Loucy (cell line): ENCODE measurements around the gene PRR15.

Experiments used
- EZH2phosphoT487 ChIP-seq: fragments of 200-600 bp; IDR thresholded peaks from 2 replicates; pipeline ENCODE4 v1.6.1; 2018; ENCODE audit warnings: antibody characterized with exemption, mild to moderate bottlenecking, moderate library complexity, borderline replicate concordance
- TF ChIP-seq, protein P1 (sequence below): fragments of 200-600 bp; sonication (generic); conservative IDR thresholded peaks from 2 replicates; pipeline ENCODE4 v1.5.1; 2014; ENCODE audit warnings: mild to moderate bottlenecking, antibody characterized with exemption, low read length

DNA sequence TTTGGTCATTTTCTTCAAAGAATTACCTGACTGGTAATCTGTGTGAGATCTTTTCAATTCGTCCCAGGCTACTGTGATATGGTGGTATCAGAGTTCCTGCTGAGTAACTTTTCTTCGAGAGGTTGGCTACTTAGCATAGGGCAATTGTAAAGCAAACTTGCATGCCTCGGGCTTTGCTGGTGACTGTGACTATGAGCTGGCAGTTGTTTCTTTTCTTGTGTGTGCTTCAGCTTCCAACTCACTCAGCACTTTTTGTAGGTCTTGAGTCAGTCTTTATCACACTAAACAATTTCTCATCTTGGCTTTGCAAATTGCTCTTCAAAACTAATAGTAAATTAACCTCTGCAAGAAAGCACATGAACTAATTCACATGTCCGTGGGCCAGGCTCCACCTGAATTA lies 44.3 kb downstream of the PRR15 start:
- TF ChIP-seq, protein P1, sequence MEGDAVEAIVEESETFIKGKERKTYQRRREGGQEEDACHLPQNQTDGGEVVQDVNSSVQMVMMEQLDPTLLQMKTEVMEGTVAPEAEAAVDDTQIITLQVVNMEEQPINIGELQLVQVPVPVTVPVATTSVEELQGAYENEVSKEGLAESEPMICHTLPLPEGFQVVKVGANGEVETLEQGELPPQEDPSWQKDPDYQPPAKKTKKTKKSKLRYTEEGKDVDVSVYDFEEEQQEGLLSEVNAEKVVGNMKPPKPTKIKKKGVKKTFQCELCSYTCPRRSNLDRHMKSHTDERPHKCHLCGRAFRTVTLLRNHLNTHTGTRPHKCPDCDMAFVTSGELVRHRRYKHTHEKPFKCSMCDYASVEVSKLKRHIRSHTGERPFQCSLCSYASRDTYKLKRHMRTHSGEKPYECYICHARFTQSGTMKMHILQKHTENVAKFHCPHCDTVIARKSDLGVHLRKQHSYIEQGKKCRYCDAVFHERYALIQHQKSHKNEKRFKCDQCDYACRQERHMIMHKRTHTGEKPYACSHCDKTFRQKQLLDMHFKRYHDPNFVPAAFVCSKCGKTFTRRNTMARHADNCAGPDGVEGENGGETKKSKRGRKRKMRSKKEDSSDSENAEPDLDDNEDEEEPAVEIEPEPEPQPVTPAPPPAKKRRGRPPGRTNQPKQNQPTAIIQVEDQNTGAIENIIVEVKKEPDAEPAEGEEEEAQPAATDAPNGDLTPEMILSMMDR: no peak
- TF ChIP-seq EZH2phosphoT487: no peak
